Left lung (tissue), 10 donors: ENCODE data around the gene TAF11L2. TPM values are rescaled to one million over a fixed set of nuclear protein-coding genes. Genes with fewer than 3 reads are reported as not detected.
"Not testable (repeated sequence)": the region's sequence is repeated elsewhere in the genome, so short reads cannot be mapped to it uniquely, and the experiment has no call there.

Source experiments
- ATAC-seq: fragments of 200-7000 bp; cut with Tn5 transposase; one replicate; pipeline ENCODE4 v1.9.1; 2020; ENCODE audit warnings: moderate library complexity
- DNase-seq, 4 donors: peaks; one replicate each; pipeline ENCODE4 v3.0.0-alpha.2; 2013 to 2020
- H3K27ac ChIP-seq, 2 donors: fragments of 200-600 bp; sonication (generic) in 1 of 2; one replicate each; pipeline versions ENCODE4 v1.5.0 to v1.8.0; 2020 to 2021
- H3K27me3 ChIP-seq, 2 donors: fragments of 200-600 bp; sonication (generic) in 1 of 2; one replicate each; pipeline versions ENCODE4 v1.5.0 to v1.8.0; 2020 to 2021
- H3K36me3 ChIP-seq, 2 donors: fragments of 200-600 bp; sonication (generic) in 1 of 2; one replicate each; pipeline versions ENCODE4 v1.5.0 to v1.8.0; 2020 to 2021
- H3K4me1 ChIP-seq, 2 donors: fragments of 200-600 bp; one replicate each; pipeline ENCODE4 v1.8.0; 2021
- H3K4me3 ChIP-seq, 2 donors: fragments of 200-600 bp; sonication (generic) in 1 of 2; one replicate each; pipeline versions ENCODE4 v1.5.0 to v1.8.0; 2020 to 2021; ENCODE audit warnings: mild to moderate bottlenecking in 1 of 2
- H3K9me3 ChIP-seq, 2 donors: fragments of 200-600 bp; sonication (generic) in 1 of 2; one replicate each; pipeline versions ENCODE4 v1.5.0 to v1.8.0; 2020 to 2021
- CTCF ChIP-seq, 2 donors: fragments of 200-600 bp; sonication (generic) in 1 of 2; IDR thresholded peaks; one replicate each; pipeline versions ENCODE4 v1.5.0 to v1.8.0; 2021; ENCODE audit warnings: antibody characterized with exemption in 2 of 2
- intact Hi-C, 2 donors: fragments of 100-400 bp; cut with DNase I; formaldehyde crosslinking; loops; one replicate each; pipeline versions ENCODE4 v1.11.2 to v1.14.2; 2022
- polyA plus RNA-seq, 6 donors: library from polyadenylated mRNA; unstranded; fragments of 120-200 nt; gene quantifications; one replicate each; pipeline ENCODE4 v1.2.1, GENCODE V29; 2013; ENCODE audit not compliant: insufficient read length in 6 of 6
- total RNA-seq, 2 donors: library from RNA; stranded (reverse); fragmentation: NEBNext Ultra II Directional; extraction: Animal tissue kit (Norgen Biotek cat#: 25700); gene quantifications; one replicate each; pipeline ENCODE4 v1.2.1, GENCODE V29; 2021
- donor health status: DM: no; HTN: yes; CAD: no.
- donor health status: DM: no; HTN: no; CAD: no.

TAF11L2 gene
- total and polyA plus RNA-seq, 8 donors, result not detected

DNA sequence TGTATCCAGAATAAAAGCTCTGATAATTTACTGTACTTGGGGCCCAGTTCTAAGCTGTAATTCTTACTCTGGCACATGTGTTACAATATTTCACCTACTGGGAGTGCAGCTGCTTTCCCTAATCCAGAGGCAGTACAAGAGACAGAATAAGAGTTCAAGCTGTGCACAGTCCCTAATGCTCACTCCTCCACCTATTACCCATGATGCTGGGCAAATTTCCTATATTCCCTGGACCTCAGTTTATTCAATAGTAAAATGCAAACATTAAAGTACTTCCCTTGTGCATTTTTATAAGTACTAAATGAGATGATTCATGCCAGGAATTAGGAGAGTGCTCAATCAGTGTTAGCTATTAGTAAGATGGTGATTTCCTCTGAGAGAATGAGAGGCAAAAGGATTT is 28.0 kb upstream of the TAF11L2 start:
- intact Hi-C loops, result no loop called here
- H3K9me3 ChIP-seq, result no peaks in the 10 kb centered on the region
- no peak overlapping the region for H3K27ac ChIP-seq
- no peak for TF ChIP-seq CTCF (IDR thresholded peaks at IDR 0.05)
- no peaks in the 10 kb centered on the region for H3K4me1 ChIP-seq
- H3K36me3 ChIP-seq, result no peaks in the 10 kb centered on the region
- H3K27me3 ChIP-seq, result no peaks in the 10 kb centered on the region
- no peak for DNase-seq
- H3K4me3 ChIP-seq, result no peak overlapping the region
- no peak for ATAC-seq

DNA sequence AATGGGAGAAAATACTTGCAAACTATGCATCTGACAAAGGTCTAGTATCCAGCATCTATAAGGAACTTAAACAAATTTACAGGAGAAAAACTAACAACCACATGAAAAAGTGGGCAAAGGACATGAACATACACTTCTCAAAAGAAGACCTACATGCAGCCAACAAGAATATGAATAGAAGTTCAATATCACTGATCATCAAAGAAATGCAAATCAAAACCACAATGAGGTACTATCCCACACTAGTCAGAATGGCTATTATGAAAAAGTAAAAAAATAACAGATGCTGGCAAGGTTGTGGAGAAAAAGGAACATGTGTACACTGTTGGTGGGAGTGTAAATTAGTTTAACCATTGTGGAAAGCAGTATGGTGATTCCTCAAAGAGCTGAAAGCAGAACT is 23.0 kb upstream of the TAF11L2 start:
- H3K9me3 ChIP-seq, H3K4me3 ChIP-seq, ATAC-seq, H3K36me3 ChIP-seq, DNase-seq, H3K4me1 ChIP-seq, intact Hi-C loops, H3K27me3 ChIP-seq, H3K27ac ChIP-seq: not testable (repeated sequence)

DNA sequence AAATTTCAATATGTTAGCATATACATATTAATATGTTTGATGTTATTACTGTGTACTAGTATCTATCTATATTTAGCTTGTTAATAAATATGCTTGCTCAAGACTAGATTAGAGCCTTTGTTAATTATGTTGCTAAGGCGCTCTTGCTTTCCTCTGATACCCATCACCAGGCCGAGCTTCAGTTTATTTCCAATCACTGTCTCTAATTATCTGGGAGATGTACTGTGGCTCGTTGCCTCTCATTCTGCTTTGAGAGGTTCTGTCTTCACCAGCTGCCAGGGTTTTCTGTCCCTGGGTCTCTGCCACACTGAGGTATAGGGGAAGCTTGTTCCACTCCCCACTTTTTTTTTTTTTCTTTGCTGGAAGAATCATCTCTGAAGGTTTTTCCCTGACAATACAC is 21.0 kb upstream of the TAF11L2 start:
- no peak overlapping the region for H3K4me3 ChIP-seq
- TF ChIP-seq CTCF (IDR thresholded peaks at IDR 0.05), result no peak
- H3K9me3 ChIP-seq, result no peaks in the 10 kb centered on the region
- H3K36me3 ChIP-seq, result no peaks in the 10 kb centered on the region
- H3K4me1 ChIP-seq, result no peaks in the 10 kb centered on the region
- H3K27ac ChIP-seq, result no peak overlapping the region
- DNase-seq (no peak), ATAC-seq (no peak)
- H3K27me3 ChIP-seq, result no peaks in the 10 kb centered on the region
- intact Hi-C loops, result no loop called here

GRCh38 chr5:17477573-17478265 is 20.3 kb upstream of the TAF11L2 start:
- intact Hi-C loops, result no loop called here
- Histone ChIP-seq H3K36me3 (no peaks in the 10 kb centered on the region), H3K27ac (no peak overlapping the region), H3K4me3 (no peak overlapping the region), H3K9me3 (no peaks in the 10 kb centered on the region), H3K4me1 (no peaks in the 10 kb centered on the region), H3K27me3 (no peaks in the 10 kb centered on the region)
- ATAC-seq (no peak), DNase-seq (no peak)
- no peak for TF ChIP-seq CTCF (IDR thresholded peaks at IDR 0.05)

- Histone ChIP-seq H3K4me3 (no peak overlapping the region), H3K36me3 (no peaks in the 10 kb centered on the region), H3K9me3 (no peaks in the 10 kb centered on the region), H3K27me3 (no peaks in the 10 kb centered on the region), H3K27ac (no peak overlapping the region), H3K4me1 (no peaks in the 10 kb centered on the region)
- no peak for TF ChIP-seq CTCF (IDR thresholded peaks at IDR 0.05)
- DNase-seq (no peak), ATAC-seq (no peak)
- intact Hi-C loops, result loop anchor here in 1 of 2 donors (10.0 kb wide), 1 partner anchor 603 kb away; no protein-coding TSS in a partner anchor
These were observed 16.7 kb upstream of the TAF11L2 start for GRCh38 chr5:17481378-17481777.

DNA sequence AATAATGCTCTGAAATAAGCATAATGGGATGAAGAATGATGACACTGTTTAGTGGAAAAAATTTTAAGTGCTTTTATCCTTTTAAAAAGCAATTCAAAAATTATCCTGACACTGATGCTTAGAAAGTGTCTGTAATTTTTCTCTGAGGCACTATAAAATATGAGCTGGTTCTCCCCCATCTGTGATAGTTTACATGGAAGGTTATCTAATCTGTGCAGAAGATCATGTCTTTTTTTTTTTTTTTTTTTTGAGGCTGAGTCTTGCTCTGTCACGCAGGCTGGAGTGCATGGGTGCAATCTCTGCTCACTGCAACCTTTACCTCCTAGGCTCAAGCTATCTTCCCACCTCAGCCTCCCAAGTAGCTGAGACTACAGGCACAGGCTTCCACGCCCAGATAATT is 15.2 kb upstream of the TAF11L2 start:
- H3K36me3 ChIP-seq, result no peaks in the 10 kb centered on the region
- no peaks in the 10 kb centered on the region for H3K9me3 ChIP-seq
- H3K4me3 ChIP-seq, result no peak overlapping the region
- no peak overlapping the region for H3K27ac ChIP-seq
- no peaks in the 10 kb centered on the region for H3K27me3 ChIP-seq
- intact Hi-C loops, result loop anchor here in 1 of 2 donors (10.0 kb wide), 1 partner anchor 602 kb away; no protein-coding TSS in a partner anchor
- no peak for TF ChIP-seq CTCF (IDR thresholded peaks at IDR 0.05)
- DNase-seq (no peak), ATAC-seq (no peak)
- H3K4me1 ChIP-seq, result no peaks in the 10 kb centered on the region

DNA sequence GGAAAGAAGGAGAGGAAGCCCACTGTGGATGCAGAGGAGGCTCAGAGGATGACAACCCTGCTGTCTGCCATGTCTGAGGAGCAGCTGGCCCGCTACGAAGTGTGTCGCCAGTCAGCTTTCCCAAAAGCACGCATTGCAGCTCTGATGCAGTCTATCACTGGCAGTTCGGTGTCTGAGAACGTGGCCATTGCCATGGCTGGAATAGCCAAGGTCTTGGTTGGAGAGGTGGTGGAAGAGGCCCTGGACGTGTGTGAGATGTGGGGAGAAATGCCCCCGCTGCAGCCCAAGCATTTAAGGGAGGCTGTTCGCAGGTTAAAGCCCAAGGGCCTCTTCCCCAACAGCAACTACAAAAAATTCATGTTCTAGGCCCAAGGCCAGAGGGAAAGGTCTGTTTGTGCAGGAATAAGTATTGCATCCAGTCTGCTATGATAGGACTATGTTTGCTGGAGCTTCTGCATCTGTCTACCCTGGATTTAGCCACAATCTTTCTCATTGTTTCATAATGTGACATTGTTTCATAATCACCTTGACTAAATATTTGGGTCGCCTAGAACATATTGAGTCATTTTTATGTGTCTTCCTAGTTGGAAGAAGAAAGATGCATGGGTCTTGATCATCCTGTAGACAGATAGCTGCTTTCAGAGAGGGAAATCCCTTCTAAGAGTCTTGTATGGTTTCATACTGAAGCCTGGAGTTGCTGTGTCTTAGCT is 11.4 kb upstream of the TAF11L2 start:
- H3K36me3 ChIP-seq, H3K27me3 ChIP-seq, H3K4me1 ChIP-seq, DNase-seq, H3K4me3 ChIP-seq, ATAC-seq, H3K9me3 ChIP-seq, H3K27ac ChIP-seq: not testable (repeated sequence)
- intact Hi-C loops, result loop anchor here in 1 of 2 donors (10.0 kb wide), 1 partner anchor 598 kb away; no protein-coding TSS in a partner anchor
